ENCODE measurements around the gene PNLIP.

The PNLIP gene

GRCh38 chr10:116566932-116567331, 21.2 kb downstream of the PNLIP start:
- H3K27me3 ChIP-seq (ENCODE audit: insufficient read depth, poor library complexity, severe bottlenecking), result no peaks in the 10 kb centered on the region
- no peak for ATAC-seq (ENCODE audit: low read depth)
- DNase-seq (ENCODE audit: low spot score), result no peak

GRCh38 chr10:116567335-116567734, 21.6 kb downstream of the PNLIP start:
- no peak for ATAC-seq (ENCODE audit: low read depth)
- TF ChIP-seq CTCF (IDR thresholded peaks at IDR 0.05; ENCODE audit: poor library complexity, severe bottlenecking), result no peak
- Histone ChIP-seq H3K4me3 (ENCODE audit: severe bottlenecking) (no peak overlapping the region), H3K4me1 (ENCODE audit: insufficient read depth, poor library complexity, severe bottlenecking) (no peaks in the 10 kb centered on the region), H3K27me3 (ENCODE audit: insufficient read depth, poor library complexity, severe bottlenecking) (no peaks in the 10 kb centered on the region), H3K9me3 (ENCODE audit: severe bottlenecking) (no peaks in the 10 kb centered on the region), H3K36me3 (ENCODE audit: low read depth) (no peaks in the 10 kb centered on the region), H3K27ac (ENCODE audit: poor library complexity, severe bottlenecking) (no peak overlapping the region)
- DNase-seq (ENCODE audit: low spot score), result no peak

More at GRCh38 chr10:116566932-116567331, 21.2 kb downstream of the PNLIP start:
- no peaks in the 10 kb centered on the region for H3K4me1 ChIP-seq (ENCODE audit: insufficient read depth, poor library complexity, severe bottlenecking)
- no peak overlapping the region for H3K4me3 ChIP-seq (ENCODE audit: severe bottlenecking)
- no peak for TF ChIP-seq CTCF (IDR thresholded peaks at IDR 0.05; ENCODE audit: poor library complexity, severe bottlenecking)
- H3K9me3 ChIP-seq (ENCODE audit: severe bottlenecking), result no peaks in the 10 kb centered on the region
- H3K27ac ChIP-seq (ENCODE audit: poor library complexity, severe bottlenecking), result no peak overlapping the region
- no peaks in the 10 kb centered on the region for H3K36me3 ChIP-seq (ENCODE audit: low read depth)

GRCh38 chr10:116574797-116575196, 29.1 kb downstream of the PNLIP start:
- ATAC-seq (ENCODE audit: low read depth) (no peak), DNase-seq (ENCODE audit: low spot score) (no peak)
- Histone ChIP-seq H3K27me3 (ENCODE audit: insufficient read depth, poor library complexity, severe bottlenecking) (no peaks in the 10 kb centered on the region), H3K4me1 (ENCODE audit: insufficient read depth, poor library complexity, severe bottlenecking) (no peaks in the 10 kb centered on the region), H3K4me3 (ENCODE audit: severe bottlenecking) (no peak overlapping the region), H3K9me3 (ENCODE audit: severe bottlenecking) (no peaks in the 10 kb centered on the region), H3K36me3 (ENCODE audit: low read depth) (no peaks in the 10 kb centered on the region), H3K27ac (ENCODE audit: poor library complexity, severe bottlenecking) (no peak overlapping the region)
- no peak for TF ChIP-seq CTCF (IDR thresholded peaks at IDR 0.05; ENCODE audit: poor library complexity, severe bottlenecking)

GRCh38 chr10:116587878-116588591, 42.3 kb downstream of the PNLIP start:
- Histone ChIP-seq H3K4me1 (ENCODE audit: insufficient read depth, poor library complexity, severe bottlenecking) (no peaks in the 10 kb centered on the region), H3K4me3 (ENCODE audit: severe bottlenecking) (no peak overlapping the region), H3K27ac (ENCODE audit: poor library complexity, severe bottlenecking) (no peak overlapping the region), H3K36me3 (ENCODE audit: low read depth) (no peaks in the 10 kb centered on the region), H3K9me3 (ENCODE audit: severe bottlenecking) (no peaks in the 10 kb centered on the region), H3K27me3 (ENCODE audit: insufficient read depth, poor library complexity, severe bottlenecking) (no peaks in the 10 kb centered on the region)
- no peak for TF ChIP-seq CTCF (IDR thresholded peaks at IDR 0.05; ENCODE audit: poor library complexity, severe bottlenecking)
- DNase-seq (ENCODE audit: low spot score) (no peak), ATAC-seq (ENCODE audit: low read depth) (no peak)

- Histone ChIP-seq H3K27me3 (ENCODE audit: insufficient read depth, poor library complexity, severe bottlenecking) (no peaks in the 10 kb centered on the region), H3K4me1 (ENCODE audit: insufficient read depth, poor library complexity, severe bottlenecking) (no peaks in the 10 kb centered on the region), H3K9me3 (ENCODE audit: severe bottlenecking) (no peaks in the 10 kb centered on the region), H3K4me3 (ENCODE audit: severe bottlenecking) (no peak overlapping the region), H3K36me3 (ENCODE audit: low read depth) (no peaks in the 10 kb centered on the region), H3K27ac (ENCODE audit: poor library complexity, severe bottlenecking) (no peak overlapping the region)
- ATAC-seq (ENCODE audit: low read depth) (no peak), DNase-seq (ENCODE audit: low spot score) (no peak)
- no peak for TF ChIP-seq CTCF (IDR thresholded peaks at IDR 0.05; ENCODE audit: poor library complexity, severe bottlenecking)
These were observed 43.3 kb downstream of the PNLIP start for GRCh38 chr10:116588995-116589394.
